GM12892 (cell line): Measurements from ENCODE around the gene ACP4.

Experiments
- DNase-seq: peaks from one replicate; pipeline ENCODE4 v3.0.0; 2011; ENCODE audit not compliant: insufficient read length
- FAIRE-seq: peaks from 2 replicates; lab custom pipeline; 2011; peaks lifted over from hg19 to GRCh38; lab: Jason Lieb, UNC
- POLR2A ChIP-seq: IDR thresholded peaks from 2 replicates; pipeline ENCODE4 v1.6.1; 2011; ENCODE audit warnings: low read depth, low read length, control low read depth
- POLR2AphosphoS5 ChIP-seq: IDR thresholded peaks from 2 replicates; pipeline ENCODE4 v1.6.1; 2011; ENCODE audit warnings: low read depth, low read length, control low read depth
- TAF1 ChIP-seq: IDR thresholded peaks from 2 replicates; pipeline ENCODE4 v1.6.1; 2011; ENCODE audit warnings: low read depth, mild to moderate bottlenecking, control low read depth, low read length, borderline replicate concordance

The ACP4 gene

DNA sequence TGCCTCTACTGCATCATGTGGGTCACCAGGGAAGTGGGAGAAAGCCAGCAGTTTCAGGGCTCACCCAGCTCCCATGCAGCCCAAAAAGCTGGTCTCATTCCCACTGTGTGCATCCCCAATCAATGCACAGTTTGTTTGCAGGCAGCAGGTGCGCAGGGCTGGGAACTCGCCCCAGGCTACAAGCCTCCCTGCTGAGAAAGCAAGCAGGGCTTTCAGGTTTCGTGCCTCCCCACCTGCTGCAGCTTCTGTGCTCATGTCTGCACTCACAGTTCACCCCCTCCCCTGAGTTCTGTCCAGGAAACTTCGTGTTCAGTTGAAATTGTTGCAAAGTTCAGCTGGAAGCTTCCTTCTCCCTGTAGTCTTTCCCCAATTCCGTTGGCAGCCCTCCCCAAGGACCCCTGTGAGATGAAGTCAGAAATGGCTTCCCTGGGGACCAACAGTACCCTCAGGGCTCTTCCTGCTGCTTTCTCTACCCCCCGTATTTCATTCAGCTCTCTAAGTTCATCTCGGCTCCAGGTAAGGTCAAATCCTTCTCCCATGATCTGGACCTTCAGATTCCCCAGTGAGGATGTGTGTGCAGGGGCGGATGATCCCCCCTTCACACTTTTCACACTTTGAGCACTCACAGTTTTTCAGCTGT is 54.2 kb downstream of the ACP4 start:
- TF ChIP-seq POLR2AphosphoS5 (no peak), POLR2A (no peak), TAF1 (no peak)
- no peak for FAIRE-seq
- no peak for DNase-seq
